NCI-H146 treated with DMSO at 0.1 percent for 48 hours (cell line): ENCODE measurements around the gene DNAH11.
A peak's percentile ranks its signal among the peaks of the same experiment; 100 is the strongest.
"Not testable (repeated sequence)": the region's sequence is repeated elsewhere in the genome, so short reads cannot be mapped to it uniquely, and the experiment has no call there.

ENCODE experiments used
- DNase-seq: peaks from one replicate; lab custom pipeline; 2025; ENCODE audit not compliant: unreplicated experiment; lab: John Stamatoyannopoulos, UW

The DNAH11 gene, protein sequence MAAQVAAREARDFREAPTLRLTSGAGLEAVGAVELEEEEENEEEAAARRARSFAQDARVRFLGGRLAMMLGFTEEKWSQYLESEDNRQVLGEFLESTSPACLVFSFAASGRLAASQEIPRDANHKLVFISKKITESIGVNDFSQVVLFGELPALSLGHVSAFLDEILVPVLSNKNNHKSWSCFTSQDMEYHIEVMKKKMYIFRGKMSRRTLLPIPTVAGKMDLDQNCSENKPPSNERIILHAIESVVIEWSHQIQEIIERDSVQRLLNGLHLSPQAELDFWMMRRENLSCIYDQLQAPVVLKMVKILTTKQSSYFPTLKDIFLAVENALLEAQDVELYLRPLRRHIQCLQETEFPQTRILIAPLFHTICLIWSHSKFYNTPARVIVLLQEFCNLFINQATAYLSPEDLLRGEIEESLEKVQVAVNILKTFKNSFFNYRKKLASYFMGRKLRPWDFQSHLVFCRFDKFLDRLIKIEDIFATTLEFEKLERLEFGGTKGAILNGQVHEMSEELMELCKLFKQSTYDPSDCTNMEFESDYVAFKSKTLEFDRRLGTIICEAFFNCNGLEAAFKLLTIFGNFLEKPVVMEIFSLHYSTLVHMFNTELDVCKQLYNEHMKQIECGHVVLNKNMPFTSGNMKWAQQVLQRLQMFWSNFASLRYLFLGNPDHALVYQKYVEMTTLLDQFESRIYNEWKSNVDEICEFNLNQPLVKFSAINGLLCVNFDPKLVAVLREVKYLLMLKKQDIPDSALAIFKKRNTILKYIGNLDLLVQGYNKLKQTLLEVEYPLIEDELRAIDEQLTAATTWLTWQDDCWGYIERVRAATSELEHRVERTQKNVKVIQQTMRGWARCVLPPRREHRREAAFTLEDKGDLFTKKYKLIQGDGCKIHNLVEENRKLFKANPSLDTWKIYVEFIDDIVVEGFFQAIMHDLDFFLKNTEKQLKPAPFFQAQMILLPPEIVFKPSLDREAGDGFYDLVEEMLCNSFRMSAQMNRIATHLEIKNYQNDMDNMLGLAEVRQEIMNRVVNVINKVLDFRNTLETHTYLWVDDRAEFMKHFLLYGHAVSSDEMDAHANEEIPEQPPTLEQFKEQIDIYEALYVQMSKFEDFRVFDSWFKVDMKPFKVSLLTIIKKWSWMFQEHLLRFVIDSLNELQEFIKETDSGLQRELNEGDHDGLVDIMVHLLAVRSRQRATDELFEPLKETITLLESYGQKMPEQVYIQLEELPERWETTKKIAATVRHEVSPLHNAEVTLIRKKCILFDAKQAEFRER (N-terminal part only)

DNA sequence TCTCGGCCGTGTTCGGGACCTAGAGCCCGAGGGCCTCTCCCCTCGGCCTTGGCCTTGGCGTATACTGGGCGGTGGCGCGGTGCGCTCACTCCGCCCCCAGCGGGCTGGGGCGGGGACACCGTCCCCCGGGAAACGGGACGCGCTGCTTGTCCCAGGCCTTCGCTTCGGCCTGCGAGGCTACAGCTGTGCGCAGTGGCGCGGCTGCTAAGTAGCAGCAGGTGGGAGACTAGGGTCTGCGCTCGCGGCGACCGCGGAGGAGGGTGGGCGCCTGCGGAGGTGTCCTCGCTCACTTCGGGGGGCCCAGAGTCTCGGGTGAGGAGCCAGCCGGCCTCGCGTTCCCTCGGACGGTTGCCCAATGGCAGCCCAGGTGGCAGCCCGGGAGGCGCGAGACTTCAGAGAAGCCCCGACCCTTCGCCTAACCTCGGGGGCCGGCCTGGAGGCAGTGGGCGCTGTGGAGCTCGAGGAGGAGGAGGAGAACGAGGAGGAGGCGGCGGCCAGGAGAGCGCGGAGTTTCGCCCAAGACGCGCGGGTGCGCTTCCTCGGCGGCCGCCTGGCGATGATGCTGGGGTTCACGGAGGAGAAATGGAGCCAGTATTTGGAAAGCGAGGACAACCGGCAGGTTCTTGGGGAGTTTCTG lies at the start of gene DNAH11:
TSS of gene DNAH11 (plus strand) at position 149 of the 637 bp plus-strand sequence. CDS start at position 356, 207 bp downstream.
- DNase-seq: peak; percentile 20

DNA sequence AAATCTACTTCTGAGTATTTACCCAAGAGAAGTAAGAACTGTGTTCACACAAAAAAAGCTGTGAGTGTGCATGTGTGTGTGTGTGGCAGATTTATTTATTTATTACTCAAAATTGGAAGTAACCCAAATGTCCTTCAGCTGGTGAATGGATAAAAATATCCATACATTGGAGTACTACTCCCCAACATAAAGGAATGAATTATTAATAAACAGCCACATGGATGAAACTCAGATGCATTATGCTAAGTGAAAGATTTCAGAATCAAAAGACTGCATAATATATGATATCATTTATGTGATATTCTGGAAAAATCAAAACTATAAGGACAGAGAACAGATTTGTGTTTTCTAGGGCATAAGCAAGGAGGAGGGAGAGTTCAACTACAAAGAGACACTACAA lies 47.1 kb upstream of the DNAH11 start:
- no peak for DNase-seq

DNA sequence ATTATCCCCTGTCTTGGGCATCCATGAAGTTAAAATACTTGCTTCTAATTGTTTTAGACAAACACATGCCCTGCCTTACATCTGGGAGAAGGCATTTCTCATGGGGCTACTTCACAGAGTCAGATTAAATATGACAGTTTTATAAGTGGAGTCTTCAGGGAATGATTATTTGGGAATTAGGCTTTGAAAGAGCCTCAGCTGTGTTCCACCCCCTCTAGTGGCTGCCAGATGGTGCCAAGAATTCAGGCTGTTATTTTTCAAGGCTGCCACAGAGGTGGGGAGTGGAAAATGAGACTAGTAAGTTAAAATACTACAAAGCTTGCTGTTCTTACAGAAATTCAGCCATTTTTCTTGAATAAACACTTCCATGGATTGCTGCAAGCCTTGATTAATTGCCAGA lies 45.8 kb upstream of the DNAH11 start:
- DNase-seq: no peak

DNA sequence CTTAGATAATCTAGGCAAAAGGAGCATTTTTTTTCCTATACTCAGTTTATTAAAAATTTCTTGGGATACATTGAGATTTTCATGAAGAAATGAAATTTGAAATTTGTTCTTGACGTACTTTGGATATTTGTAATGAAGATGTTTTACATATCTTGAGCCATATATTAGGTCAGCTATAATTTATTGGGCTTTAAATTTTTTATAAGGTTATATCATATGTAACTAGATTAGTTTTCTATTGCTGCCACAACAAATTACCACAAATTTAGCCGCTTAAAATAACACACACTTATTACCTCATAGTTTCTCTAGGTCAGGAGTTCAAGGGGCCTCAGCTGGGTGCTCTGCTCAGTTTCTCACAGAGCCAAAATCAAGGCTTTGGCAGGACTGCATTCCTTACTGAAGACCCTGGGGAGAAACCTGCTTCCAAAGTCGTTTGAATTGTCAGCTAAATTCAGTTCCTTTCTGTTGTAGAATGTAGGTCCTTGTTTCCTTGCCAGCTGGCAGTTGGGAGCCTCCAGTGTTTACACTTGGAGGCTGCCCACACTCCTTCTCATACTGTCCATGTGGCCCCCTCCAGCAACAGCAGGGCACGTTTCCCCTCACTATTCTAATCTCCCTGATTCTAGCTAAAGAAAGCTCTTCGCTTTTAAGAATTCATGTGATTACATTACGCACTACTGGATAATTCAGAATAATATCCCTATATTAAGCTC lies 42.6 kb upstream of the DNAH11 start:
- DNase-seq: no peak

DNA sequence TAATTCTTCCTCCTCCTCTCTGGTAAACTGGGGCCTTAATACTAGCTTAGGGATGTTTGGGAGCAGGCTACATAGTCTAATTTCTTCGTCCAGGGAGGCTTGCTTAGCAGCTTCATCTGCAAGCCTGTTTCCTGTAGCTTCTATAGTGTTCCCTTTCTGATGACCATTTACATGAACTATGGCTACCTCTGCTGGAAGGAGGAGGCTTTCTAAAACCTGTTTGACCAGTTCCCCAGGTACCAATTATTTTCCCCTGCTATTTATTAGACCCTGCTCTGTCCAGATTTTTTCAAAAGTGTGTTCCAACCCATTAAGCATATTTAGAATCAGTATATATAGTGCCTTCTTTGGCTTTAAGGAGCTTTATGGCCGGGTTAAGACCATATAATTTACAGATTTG lies 38.8 kb upstream of the DNAH11 start:
- no peak for DNase-seq

DNA sequence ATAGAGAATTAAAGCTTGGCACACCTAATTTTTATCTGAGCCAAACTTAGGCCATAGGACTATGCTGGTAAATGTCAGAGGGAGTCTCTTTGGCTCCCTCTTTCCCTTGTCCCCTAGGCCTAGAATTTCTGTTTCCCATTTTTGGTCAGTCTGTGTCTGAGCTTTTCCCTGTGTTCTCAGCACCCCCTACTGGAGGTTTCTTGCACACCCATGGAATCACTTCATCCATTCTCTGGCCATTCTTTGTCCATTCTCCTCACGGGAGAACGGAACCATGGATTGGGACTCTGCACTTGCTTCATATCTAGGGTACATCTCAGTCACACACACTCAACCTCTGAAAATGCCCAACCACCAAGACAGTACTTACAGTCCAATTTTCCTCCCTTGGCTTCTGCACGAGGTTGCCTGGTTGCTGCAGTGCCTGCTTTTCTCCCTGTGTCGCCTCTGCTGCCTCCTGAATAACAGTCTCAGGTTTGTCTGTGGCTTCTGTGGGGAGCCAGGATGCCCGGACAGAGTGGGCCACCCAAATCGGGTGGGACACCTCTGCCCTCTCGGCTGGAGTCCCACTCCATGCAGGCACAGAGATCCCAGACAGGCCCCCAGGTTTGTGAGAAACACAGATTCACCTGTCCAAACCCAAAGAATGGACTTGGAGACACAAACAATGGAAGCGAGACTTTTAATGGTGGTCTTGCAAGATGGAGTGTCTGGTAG lies 35.1 kb upstream of the DNAH11 start:
- no peak for DNase-seq

DNA sequence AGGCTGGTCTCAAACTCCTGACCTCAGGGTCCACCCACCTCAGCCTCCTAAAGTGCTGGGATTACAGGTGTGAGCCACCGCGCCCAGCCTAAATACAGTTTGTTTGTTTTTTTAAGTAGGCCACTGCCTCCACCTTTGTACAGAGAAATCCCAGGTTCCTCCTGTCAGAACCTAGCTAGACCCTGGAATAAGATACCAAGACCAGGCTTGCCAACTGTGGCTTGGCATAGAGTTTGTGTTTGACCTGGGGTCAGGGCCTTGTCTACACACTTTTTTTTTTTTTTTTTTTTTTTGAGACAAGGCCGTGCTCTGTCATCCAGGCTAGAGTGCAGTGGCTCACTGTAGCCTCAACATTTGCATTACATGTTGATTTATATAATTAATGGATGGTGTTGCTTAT lies 34.3 kb upstream of the DNAH11 start:
- no peak for DNase-seq

DNA sequence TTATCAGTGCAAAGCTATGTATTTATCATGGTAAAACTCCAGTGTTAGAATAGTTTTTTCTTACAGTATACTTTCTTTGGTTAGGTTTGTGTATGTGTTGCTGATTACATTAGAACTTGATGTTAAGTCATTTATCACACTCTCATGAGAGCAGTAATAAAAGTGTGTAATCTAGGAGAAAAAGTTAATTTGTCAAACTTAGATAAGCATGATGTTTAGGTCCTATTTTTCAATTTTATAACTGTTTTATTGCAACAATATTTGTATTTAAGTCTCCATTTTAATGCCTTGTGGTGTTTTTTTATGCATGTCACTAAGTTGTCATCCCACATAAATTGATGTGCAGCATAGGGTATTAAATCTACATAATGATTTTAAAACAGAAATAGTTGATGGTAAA lies 28.8 kb upstream of the DNAH11 start:
- DNase-seq: no peak

DNA sequence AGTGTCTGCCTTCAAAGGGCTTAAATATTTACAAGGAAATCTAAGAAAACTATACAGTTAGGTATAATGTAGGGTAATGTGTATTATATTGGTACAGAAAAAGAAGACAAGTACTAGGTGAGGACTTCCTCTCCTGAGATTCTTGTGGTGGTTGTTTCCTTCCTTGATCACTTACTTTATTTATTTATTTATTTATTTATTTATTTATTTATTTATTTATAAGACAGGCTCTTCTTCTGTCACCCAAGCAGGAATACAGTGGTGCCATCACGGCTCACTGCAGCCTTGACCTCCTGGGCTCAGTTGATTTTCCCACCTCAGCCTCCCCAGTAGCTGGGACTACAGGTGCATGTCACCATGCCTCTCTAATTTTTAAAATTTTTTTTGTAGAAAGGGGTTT lies 18.2 kb upstream of the DNAH11 start:
- DNase-seq: no peak

DNA sequence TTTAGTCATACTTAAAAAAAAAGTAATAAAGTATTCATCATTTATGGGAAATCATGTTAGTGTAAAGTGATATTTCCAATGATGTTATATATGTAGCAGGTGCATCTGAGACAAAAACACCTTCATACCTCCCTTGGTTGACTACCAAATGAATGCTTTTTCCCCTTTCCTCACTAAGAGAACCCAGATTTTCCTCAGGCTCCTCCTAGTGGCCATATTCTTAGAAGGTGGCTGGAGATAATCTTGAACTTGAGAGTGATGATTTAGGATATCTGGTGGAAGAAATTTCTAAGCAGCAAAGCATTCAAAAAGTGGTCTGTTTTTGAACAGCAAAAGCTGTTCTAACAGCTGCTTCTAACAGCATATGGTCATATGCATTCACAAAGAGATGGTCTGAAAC lies 16.8 kb upstream of the DNAH11 start:
- no peak for DNase-seq

DNA sequence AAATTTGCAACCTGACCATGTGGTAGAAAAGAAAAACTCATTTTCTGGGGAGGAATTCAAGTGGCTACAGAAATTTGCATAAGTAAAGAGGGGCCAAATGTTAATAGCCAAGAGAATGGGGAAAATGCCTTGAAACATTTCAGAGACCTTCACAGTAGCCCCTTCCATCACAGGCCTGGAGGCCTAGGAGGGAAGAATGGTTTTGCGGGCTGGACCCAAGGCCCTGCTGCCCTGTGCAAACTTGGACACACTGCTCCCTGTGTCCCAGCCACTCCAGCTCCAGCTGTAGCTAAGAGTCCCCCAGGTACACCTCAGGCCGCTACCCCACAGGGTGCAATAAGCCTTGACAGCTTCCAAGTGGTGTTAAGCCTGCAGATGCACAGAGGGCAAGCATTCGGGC lies 16.4 kb upstream of the DNAH11 start:
- DNase-seq: no peak

DNA sequence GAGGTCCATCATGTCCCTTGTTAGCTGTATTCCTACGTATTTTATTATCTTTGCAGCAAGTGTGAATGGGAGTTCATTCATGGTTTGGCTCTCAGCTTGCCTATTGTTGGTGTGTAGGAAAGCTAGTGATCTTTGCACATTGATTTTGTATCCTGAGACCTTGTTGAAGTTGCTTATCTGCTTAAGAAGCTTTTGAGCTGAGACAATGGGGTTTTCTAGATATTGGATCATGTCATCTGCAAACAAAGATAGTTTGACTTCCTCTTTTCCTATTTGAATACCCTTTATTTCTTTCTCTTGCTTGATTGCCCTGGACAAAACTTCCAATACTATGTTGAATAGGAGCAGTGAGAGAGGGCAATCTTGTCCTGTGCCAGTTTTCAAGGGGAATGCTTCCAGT lies 10.4 kb upstream of the DNAH11 start:
- DNase-seq: not testable (repeated sequence)

DNA sequence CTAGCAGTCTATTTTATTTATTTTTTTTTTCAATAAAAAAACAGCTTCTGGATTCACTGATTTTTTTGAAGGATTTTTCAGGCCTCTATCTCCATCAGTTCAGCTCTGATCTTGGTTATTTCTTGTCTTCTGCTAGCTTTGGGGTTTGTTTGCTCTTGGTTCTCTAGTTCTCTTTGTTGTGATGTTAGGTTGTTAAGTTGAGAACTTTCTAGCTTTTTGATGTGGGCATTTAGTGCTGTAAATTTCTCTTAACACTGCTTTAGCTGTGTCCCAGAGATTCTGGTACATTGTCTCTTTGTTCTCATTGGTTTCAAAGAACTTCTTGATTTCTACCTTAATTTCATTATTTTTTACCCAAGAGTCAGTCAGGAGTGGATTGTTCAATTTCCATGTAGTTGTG lies 9.2 kb upstream of the DNAH11 start:
- not testable (repeated sequence) for DNase-seq

DNA sequence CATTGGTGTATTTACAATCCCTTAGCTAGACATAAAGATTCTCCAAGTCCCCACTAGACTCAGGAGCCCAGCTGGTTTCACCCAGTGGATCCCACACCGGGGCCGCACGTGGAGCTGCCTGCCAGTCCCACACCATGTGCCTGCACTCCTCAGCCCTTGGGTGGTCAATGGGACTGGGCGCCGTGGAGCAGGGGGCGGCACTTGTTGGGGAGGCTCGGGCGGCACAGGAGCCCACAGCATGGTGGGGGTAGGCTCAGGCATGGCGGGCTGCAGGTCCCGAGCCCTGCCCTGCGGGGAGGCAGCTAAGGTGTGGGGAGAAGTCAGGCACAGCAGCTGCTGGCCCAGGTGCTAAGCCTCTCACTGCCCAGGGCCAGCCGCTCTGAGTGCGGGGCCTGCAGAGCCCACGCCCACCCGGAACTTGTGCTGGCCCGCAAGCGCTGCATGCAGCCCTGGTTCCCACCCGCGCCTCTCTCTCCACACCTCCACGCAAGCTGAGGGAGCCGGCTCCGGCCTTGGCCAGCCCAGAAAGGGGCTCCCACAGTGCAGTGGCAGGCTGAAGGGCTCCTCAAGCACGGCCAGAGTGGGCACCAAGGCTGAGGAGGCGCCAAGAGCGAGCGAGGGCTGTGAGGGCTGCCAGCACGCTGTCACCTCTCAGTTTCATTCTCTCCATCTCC lies 6.3 kb upstream of the DNAH11 start:
- DNase-seq: not testable (repeated sequence)

DNA sequence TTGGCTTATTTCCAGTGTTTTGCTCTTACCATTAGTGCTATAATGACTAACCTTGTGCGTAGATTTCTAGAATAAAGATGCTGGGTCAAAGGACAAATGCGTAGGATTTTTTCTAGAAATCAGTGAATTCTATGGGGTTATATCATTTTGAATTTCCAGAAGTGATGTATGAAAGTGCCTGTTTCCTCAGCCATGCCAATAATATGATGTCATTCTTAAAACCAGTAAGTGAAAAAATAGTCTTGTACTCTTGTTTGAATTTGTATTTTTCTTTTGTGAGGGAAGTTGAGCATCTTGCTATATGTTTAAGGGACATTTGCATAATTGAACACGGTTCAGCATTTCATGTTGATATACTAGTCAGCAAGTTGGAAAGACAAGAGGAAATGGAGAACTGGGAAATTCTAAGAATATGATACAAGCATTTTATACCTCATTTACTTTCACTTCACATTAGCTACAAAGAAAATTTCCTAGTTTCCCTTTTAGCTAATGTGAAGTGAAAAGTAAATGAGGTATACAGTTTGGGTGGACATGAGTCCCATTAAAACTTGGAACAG lies 3.8 kb upstream of the DNAH11 start:
- no peak for DNase-seq

DNA sequence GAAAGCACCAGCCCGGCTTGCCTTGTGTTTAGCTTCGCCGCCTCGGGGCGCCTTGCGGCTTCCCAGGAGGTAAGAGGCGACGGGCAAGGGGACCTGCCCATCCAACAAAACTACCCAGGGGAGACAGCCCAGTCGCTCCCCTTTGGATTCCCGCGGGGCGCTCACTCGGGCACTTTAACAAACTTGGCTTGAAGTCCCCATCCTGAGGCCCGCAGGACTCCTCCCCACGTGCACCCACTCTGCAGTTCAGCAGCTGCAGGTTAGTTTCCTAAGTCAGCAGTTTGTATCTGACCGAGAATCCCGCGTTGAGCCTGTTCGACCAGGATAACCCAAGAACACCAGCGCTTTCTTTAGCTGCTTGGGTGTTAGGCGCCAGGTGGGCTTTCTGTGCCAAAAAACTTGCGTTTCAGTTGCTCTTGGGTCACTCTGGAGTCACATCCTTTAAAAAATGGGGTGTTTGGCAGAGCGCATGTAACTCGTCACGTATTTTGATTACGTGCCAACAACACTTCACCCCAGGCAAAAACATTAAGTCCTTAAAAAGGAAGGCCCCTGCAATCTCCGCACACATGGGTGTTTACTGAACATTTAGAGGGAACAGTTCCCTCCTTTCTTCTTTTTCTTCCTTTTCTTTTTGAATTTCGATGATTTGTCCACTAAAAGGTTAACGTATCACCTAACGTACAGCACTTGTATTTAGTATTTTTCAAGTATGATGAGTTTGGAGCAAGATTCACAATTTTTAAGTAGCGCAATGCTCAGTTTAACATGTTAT lies 876 bp downstream of the DNAH11 start:
- DNase-seq: no peak

DNA sequence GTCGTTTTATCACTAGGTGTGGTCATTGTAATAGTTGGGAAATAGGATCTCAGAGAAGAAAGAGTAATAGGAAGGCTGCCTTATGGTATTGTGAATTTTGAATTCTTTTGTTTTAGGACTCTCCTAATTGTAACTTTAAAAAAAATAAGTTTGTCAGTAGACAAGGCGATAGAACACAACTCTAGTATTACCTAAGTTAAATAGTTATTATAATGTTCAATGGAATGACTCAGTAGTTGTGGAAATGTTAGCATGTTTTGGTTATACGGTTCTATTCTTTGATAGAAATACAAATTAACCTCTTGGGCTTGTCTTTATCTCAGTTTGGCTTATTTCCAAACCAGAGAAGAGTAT lies 1.4 kb downstream of the DNAH11 start:
- DNase-seq: no peak

DNA sequence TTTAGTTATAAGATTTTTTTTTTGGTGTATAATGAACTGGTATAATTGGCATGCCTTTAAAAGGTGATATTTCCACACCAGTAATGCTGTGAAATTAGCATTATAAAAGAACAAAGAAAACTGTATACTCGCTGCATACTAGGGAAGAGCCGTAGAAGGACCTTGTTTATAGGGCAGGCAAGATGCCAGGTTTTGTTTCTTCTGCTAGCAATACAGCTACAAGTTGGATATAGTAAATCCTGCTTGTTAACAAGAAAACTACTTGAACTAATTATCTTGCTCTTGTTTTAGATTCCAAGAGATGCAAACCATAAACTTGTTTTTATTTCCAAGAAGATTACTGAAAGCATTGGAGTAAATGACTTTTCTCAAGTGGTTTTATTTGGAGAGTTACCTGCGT lies 1.9 kb downstream of the DNAH11 start:
- DNase-seq: no peak
